ENCODE measurements around the gene LRRC4C.

Gene LRRC4C

DNA sequence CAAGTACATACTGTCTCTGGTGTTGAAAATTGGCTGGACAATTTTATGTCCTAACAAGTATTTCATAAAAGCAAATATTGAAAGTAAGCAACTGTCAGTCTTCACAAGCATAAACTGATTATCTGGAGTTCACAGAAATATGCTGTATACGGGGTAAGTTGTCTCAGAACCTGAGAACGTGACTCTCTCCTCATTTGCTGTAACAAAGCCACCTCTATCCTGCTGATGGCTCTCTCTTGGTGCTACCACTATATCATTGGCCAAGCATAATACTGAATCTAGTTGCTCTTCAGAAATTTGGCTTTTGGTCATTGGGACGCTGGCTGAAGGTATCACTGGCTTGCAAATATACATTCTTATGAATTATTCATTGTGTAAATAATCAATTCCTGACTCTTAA, 1078.0 kb downstream of the LRRC4C start:
- H3K36me3 ChIP-seq (ENCODE audit: insufficient read depth, low read length), result no peaks in the 10 kb centered on the region
- no peak overlapping the region for H3K4me2 ChIP-seq (ENCODE audit: insufficient read depth, low read length)
- no peaks in the 10 kb centered on the region for H3K27me3 ChIP-seq (ENCODE audit: insufficient read depth, low read length, poor library complexity)
- DNase-seq (no peak), ATAC-seq (ENCODE audit: insufficient read depth, low read depth) (no peak)
- H4K20me1 ChIP-seq (ENCODE audit: insufficient read depth, low read length), result no peaks in the 10 kb centered on the region
- no peak overlapping the region for H3K9ac ChIP-seq (ENCODE audit: low read depth, low read length)
- no peaks in the 10 kb centered on the region for H3K79me2 ChIP-seq (ENCODE audit: insufficient read depth, low read length)
- H2AFZ ChIP-seq (ENCODE audit: low read depth, low read length), result no peak overlapping the region
- H3K27ac ChIP-seq (ENCODE audit: low read length), result no peak overlapping the region
- H3K4me1 ChIP-seq (ENCODE audit: insufficient read depth, low read length), result no peaks in the 10 kb centered on the region
- H3K9me3 ChIP-seq (ENCODE audit: insufficient read depth, low read length, severe bottlenecking), result no peaks in the 10 kb centered on the region
- no peak overlapping the region for H3K4me3 ChIP-seq (ENCODE audit: low read depth in 1 of 2, low read length in 2 of 2)
- TF ChIP-seq EZH2 (IDR thresholded peaks at IDR 0.05; ENCODE audit: borderline replicate concordance, low read depth, low read length, severe bottlenecking), result no peak
- TF ChIP-seq, protein P1, sequence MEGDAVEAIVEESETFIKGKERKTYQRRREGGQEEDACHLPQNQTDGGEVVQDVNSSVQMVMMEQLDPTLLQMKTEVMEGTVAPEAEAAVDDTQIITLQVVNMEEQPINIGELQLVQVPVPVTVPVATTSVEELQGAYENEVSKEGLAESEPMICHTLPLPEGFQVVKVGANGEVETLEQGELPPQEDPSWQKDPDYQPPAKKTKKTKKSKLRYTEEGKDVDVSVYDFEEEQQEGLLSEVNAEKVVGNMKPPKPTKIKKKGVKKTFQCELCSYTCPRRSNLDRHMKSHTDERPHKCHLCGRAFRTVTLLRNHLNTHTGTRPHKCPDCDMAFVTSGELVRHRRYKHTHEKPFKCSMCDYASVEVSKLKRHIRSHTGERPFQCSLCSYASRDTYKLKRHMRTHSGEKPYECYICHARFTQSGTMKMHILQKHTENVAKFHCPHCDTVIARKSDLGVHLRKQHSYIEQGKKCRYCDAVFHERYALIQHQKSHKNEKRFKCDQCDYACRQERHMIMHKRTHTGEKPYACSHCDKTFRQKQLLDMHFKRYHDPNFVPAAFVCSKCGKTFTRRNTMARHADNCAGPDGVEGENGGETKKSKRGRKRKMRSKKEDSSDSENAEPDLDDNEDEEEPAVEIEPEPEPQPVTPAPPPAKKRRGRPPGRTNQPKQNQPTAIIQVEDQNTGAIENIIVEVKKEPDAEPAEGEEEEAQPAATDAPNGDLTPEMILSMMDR (IDR thresholded peaks at IDR 0.05; ENCODE audit: borderline replicate concordance, extremely low read depth, low read length, poor library complexity, severe bottlenecking), result no peak

DNA sequence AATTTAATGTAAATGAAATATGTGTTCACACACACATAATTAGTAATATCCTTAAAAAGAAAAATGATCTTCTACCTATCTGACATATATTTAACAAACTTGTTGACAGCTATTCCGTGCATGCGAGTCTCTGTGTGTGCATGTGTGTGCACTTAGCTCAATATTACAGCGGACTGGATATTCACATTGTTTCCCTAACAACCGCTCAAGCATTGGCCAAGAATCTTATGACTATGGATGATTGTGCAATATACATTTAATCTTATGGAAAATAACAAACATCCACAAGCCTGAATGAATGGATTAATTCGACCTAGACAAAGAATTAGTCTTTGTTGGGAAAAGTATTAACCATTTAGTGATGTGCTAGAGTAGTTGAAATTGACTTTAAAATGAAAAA, 1078.6 kb downstream of the LRRC4C start:
- Histone ChIP-seq H3K79me2 (ENCODE audit: insufficient read depth, low read length) (no peaks in the 10 kb centered on the region), H2AFZ (ENCODE audit: low read depth, low read length) (no peak overlapping the region), H3K4me3 (ENCODE audit: low read depth in 1 of 2, low read length in 2 of 2) (no peak overlapping the region), H3K27me3 (ENCODE audit: insufficient read depth, low read length, poor library complexity) (no peaks in the 10 kb centered on the region), H3K9me3 (ENCODE audit: insufficient read depth, low read length, severe bottlenecking) (no peaks in the 10 kb centered on the region), H3K4me1 (ENCODE audit: insufficient read depth, low read length) (no peaks in the 10 kb centered on the region), H3K27ac (ENCODE audit: low read length) (no peak overlapping the region), H4K20me1 (ENCODE audit: insufficient read depth, low read length) (no peaks in the 10 kb centered on the region), H3K9ac (ENCODE audit: low read depth, low read length) (no peak overlapping the region), H3K36me3 (ENCODE audit: insufficient read depth, low read length) (no peaks in the 10 kb centered on the region), H3K4me2 (ENCODE audit: insufficient read depth, low read length) (no peak overlapping the region)
- TF ChIP-seq, protein P1 (IDR thresholded peaks at IDR 0.05; ENCODE audit: borderline replicate concordance, extremely low read depth, low read length, poor library complexity, severe bottlenecking), result no peak
- TF ChIP-seq EZH2 (IDR thresholded peaks at IDR 0.05; ENCODE audit: borderline replicate concordance, low read depth, low read length, severe bottlenecking), result no peak
- ATAC-seq (ENCODE audit: insufficient read depth, low read depth), result no peak
- no peak for DNase-seq

GRCh38 chr11:40376331-40376730, 1083.1 kb downstream of the LRRC4C start:
- H3K4me1 ChIP-seq (ENCODE audit: insufficient read depth, low read length), result no peaks in the 10 kb centered on the region
- H3K4me3 ChIP-seq (ENCODE audit: low read depth in 1 of 2, low read length in 2 of 2), result no peak overlapping the region
- H3K27me3 ChIP-seq (ENCODE audit: insufficient read depth, low read length, poor library complexity), result no peaks in the 10 kb centered on the region
- no peaks in the 10 kb centered on the region for H4K20me1 ChIP-seq (ENCODE audit: insufficient read depth, low read length)
- ATAC-seq (ENCODE audit: insufficient read depth, low read depth) (no peak), DNase-seq (no peak)
- H3K9ac ChIP-seq (ENCODE audit: low read depth, low read length), result no peak overlapping the region
- no peaks in the 10 kb centered on the region for H3K36me3 ChIP-seq (ENCODE audit: insufficient read depth, low read length)
- no peak overlapping the region for H3K4me2 ChIP-seq (ENCODE audit: insufficient read depth, low read length)
- no peaks in the 10 kb centered on the region for H3K79me2 ChIP-seq (ENCODE audit: insufficient read depth, low read length)
- no peaks in the 10 kb centered on the region for H3K9me3 ChIP-seq (ENCODE audit: insufficient read depth, low read length, severe bottlenecking)
- TF ChIP-seq EZH2 (IDR thresholded peaks at IDR 0.05; ENCODE audit: borderline replicate concordance, low read depth, low read length, severe bottlenecking), result no peak
- TF ChIP-seq, protein P1 (IDR thresholded peaks at IDR 0.05; ENCODE audit: borderline replicate concordance, extremely low read depth, low read length, poor library complexity, severe bottlenecking), result no peak
- no peak overlapping the region for H2AFZ ChIP-seq (ENCODE audit: low read depth, low read length)
- H3K27ac ChIP-seq (ENCODE audit: low read length), result no peak overlapping the region
